ENCODE results near the gene TRIM41.
"Not testable (repeated sequence)": the region's sequence is repeated elsewhere in the genome, so short reads cannot be mapped to it uniquely, and the experiment has no call there.

TRIM41 gene

DNA sequence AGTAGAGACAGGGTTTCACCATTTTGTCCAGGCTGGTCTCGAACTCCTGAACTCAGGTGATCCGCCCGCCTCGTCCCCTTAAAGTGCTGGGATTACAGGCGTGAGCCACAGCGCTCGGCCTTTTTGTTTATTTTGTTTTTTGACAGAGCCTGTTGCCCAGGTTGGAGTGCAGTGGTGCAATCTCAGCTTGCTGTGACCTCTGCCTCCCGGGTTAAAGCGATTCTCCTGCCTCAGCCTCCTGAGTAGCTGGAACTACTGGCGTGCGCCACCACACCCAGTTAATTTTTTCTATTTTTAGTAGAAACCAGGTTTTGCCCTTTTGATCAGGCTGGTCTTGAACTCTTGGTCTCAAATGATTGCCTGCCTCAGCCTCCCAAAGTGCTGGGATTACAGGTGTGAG is 12.9 kb upstream of the TRIM41 start:
- DNase-seq (ENCODE audit: low read depth in 2 of 2) = not testable (repeated sequence)

DNA sequence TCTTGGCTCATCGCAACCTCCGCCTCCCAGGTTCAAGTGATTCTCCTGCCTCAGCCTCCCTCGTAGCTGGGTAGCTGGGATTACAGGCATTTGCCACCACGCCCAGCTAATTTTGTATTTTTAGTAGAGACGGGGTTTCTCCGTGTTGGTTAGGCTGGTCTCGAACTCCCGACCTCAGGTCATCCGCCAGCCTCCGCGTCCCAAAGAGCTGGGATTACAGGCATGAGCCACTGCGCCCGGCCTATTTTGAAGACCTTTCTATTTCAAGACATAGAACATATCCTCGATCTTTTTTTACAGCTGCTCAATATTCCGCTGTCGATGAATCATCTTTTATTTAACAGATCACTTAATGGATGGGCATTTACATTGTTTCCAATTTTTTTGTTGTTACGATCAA is 12.4 kb upstream of the TRIM41 start:
- DNase-seq (ENCODE audit: low read depth in 2 of 2) = not testable (repeated sequence)

DNA sequence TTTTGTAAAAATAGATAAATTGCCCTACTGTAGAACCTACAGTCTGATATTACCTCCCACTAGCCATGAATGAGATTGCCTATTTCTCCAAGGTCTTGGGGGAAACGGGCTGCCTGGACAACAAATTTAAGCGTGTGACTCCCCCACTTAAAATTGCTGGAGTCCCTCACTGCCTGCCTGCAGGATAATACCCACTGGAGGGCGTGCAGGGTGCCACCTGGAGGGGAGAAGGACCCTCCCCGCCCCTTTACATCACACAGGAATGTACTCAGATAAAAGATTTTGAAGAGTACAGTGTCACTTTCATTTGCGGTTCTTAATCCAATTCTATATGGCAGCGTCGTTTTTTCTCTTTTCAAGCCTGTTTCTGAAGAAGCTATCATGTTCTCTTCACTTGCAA is 11.9 kb upstream of the TRIM41 start:
- no peak for DNase-seq (ENCODE audit: low read depth in 2 of 2)

- no peak for DNase-seq (ENCODE audit: low read depth in 2 of 2)
These were observed 11.0 kb upstream of the TRIM41 start for GRCh38 chr5:181212080-181212479.

GRCh38 chr5:181212934-181213333 is 10.1 kb upstream of the TRIM41 start:
- DNase-seq (ENCODE audit: low read depth in 2 of 2) = no peak

DNA sequence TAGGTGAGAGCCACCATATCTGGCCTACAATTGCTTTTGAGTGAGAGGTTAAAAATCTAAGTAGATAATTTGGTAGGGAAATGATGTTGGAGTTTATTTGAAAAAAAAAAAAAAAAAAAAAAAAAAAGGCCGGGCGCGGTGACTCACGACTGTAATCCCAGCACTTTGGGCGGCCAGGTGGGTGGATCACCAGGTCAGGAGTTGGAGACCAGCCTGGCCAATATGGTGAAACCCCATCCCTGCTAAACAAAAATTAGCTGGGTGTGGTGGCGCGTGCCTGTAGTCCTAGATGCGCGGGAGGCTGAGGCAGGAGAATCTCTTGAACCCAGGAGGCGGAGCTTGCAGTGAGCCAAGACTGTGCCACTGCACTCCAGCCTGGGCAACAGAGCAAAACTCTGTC is 8.8 kb upstream of the TRIM41 start:
- not testable (repeated sequence) for DNase-seq (ENCODE audit: low read depth in 2 of 2)

- DNase-seq (ENCODE audit: low read depth in 2 of 2) = no peak
These were observed 6.8 kb upstream of the TRIM41 start for GRCh38 chr5:181215997-181216989.

DNA sequence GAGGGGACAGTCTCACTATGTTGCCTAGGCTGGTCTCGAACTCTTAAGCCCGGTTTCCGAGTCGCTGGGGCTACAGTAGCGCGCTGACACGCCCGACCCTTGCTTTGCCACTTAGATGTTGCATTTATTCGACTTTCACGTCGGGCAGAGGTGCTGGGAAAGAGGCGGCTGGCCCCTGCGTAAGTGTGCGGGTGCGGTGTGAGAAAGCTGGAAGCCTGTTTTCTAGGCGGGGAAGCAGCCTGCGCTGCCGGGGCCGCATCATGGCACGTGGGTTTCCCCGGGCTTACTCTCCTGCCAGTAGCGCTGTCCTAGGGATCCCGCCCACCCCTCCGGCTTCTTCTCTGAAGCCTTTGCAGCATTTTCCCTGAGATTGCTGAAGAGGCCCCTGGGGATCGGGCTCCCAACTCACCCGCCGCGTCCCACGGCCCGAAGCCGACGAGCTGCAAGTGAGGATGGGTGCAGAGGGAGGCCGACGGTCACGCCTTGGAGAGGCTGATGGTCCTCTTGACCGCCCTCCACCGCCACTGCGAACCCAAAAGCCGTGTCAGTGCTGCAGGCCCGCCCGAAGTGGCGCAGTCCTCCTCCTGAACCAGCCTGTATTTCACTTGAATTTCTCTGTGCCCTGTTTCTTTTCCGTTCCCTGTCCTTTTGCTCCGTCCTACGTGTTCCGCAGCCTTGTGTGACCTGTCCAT is 5.8 kb upstream of the TRIM41 start:
- DNase-seq (ENCODE audit: low read depth in 2 of 2) = no peak

- no peak for DNase-seq (ENCODE audit: low read depth in 2 of 2)
These were observed 5.3 kb upstream of the TRIM41 start for GRCh38 chr5:181217803-181218062.

GRCh38 chr5:181218795-181219124 is 4.3 kb upstream of the TRIM41 start:
- DNase-seq (ENCODE audit: low read depth in 2 of 2) = no peak

GRCh38 chr5:181219262-181220177 is 3.6 kb upstream of the TRIM41 start:
- DNase-seq (ENCODE audit: low read depth in 2 of 2) = no peak

DNA sequence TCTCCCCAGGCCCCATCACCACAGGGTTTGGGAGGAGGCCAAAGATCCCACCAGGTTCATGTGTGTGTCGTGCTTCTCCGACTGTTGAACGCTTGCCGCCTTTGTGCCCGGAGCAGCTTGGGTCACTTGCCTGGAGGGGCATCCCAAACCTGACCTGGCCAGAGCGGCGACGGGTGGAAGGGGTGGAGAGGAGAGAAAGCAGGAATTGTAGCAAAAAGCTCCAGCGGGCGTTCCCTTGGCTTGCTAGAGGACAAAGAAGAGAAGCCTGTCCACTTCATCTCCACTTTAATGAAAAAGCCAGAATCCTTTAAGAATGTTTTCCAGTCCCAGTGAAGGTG is 2.9 kb upstream of the TRIM41 start:
- no peak for DNase-seq (ENCODE audit: low read depth in 2 of 2)

- no peak for DNase-seq (ENCODE audit: low read depth in 2 of 2)
These were observed 1.8 kb upstream of the TRIM41 start for GRCh38 chr5:181221105-181221791.

DNA sequence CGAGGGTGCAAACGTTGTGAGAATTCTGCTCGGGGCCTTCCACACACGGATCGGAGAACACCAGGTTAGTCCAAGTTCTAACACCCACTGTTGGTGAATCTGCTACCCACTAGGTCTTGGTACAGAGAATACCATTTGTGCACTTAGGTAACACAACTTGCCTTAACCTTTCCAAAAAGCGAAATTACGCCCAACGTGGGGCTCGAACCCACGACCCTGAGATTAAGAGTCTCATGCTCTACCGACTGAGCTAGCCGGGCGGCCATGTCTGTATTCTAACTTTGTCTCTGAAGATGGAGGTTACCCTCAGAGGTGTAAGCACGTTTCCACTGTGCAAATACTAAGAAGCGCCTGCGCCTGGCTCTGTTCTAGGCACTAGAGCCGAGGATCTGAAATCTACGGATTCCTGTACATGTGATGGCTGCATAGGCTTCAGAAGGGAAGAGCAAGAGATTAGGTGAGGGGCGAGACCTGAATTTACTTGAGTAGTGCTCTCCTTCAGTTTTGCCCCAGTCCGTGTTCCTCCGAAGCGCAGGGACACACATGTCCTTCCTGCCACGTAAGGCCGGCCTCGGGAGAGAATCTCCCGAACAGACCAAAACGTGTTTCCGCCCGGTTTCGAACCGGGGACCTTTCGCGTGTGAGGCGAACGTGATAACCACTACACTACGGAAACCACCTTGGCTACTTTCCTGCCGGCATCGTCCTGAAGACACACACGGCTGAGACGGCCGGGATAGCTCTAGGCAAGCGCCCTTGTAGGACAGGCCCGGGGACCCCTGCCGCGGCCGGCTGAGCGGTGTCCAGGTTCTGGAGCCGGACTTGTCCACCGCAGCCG is 1.1 kb upstream of the TRIM41 start:
- DNase-seq (ENCODE audit: low read depth in 2 of 2) = peak; percentile 96 to 99

DNA sequence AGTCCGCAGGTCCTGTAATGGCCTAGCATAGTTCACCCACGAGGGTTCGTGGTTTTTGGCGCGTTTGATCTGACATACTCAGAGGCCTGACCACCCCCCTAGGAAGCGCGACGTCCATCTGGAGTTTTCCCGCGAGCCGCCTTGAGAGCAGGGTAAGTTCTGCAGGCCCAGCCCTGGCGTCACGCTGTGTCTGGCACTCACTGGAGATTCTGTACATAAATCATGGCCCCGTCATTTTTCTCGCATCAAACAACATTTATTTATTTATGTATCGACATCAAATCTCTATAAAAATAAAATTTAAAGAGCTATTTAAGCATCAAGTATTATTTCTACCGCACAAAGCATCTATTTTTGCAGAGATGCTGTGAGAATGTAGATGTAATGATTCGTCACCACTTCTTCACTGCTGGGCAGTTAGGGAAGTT is 437 bp upstream of the TRIM41 start:
- DNase-seq (ENCODE audit: low read depth in 2 of 2) = no peak

- no peak for DNase-seq (ENCODE audit: low read depth in 2 of 2)
These were observed 778 bp downstream of the TRIM41 start for GRCh38 chr5:181223729-181224389.

DNA sequence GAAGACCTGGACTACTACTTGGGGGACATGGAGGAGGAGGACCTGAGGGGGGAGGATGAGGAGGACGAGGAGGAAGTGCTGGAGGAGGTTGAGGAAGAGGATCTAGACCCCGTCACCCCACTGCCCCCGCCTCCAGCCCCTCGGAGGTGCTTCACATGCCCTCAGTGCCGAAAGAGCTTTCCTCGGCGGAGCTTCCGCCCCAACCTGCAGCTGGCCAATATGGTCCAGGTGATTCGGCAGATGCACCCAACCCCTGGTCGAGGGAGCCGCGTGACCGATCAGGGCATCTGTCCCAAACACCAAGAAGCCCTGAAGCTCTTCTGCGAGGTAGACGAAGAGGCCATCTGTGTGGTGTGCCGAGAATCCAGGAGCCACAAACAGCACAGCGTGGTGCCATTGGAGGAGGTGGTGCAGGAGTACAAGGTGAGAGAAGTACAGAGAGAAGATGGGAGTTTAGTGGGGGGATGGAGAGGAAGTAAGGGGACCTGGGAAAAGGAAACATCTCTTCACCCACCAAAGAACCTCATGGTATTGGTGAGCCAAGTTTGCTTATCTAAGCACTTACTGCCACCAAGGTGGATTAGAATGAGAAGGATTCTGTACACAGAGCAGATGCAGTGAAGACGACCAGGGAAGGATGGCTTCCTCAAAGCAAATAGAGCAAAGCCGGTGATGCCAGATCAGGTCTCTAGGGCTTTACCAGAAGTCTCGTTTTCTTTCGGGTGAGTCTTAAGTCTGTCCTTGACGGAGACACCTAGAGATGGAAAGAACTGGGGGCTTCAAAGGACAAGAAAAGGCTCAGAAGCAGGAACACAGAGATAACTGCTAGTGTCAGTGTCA is 1.5 kb downstream of the TRIM41 start:
- no peak for DNase-seq (ENCODE audit: low read depth in 2 of 2)

DNA sequence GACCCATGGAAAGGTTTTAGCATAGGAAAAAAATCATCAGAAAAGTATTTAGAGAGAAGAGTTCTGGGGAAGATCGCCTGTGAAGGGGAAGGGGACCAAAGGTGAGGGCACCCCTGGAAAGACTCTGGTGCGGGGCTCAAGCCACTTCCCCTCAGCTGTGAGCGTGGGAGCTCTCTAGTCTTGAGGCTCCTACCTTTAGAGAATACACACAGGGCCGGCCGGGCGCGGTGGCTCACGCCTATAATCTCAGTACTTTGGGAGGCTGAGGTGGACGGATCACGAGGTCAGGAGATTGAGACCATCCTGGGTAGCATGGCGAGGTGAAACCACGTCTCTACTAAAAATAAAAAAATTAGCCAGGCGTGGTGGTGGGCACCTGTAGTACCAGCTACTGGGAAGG is 6.9 kb downstream of the TRIM41 start:
- no peak for DNase-seq (ENCODE audit: low read depth in 2 of 2)

GRCh38 chr5:181230551-181230950 is 7.5 kb downstream of the TRIM41 start:
- DNase-seq (ENCODE audit: low read depth in 2 of 2) = no peak

All from stimulated activated CD4-positive, alpha-beta T cell treated with anti-CD3 and anti-CD28 coated beads, Interleukin-1b, Interleukin-23, amount 100 ng/mL, for 1 hour (primary cell).